CD4-positive, alpha-beta T cell treated with Interleukin-15 for 4 hours (primary cell): ENCODE data around the gene BCL11A.

Experiments used
- DNase-seq: peaks from one replicate; pipeline ENCODE4 v3.0.0-alpha.2; 2020; ENCODE audit warnings: low spot score

BCL11A gene

GRCh38 chr2:60484133-60484645 lies 69.3 kb downstream of the BCL11A start:
- DNase-seq = no peak

GRCh38 chr2:60483401-60483800 lies 70.1 kb downstream of the BCL11A start:
- no peak for DNase-seq

GRCh38 chr2:60482222-60482621 lies 71.2 kb downstream of the BCL11A start:
- DNase-seq = no peak

GRCh38 chr2:60481257-60481656 lies 72.2 kb downstream of the BCL11A start:
- DNase-seq = no peak

GRCh38 chr2:60480089-60480773 lies 73.2 kb downstream of the BCL11A start:
- DNase-seq = no peak

GRCh38 chr2:60479226-60480088 lies 74.0 kb downstream of the BCL11A start:
- DNase-seq = no peak

- no peak for DNase-seq
Measured at GRCh38 chr2:60478660-60479059, 74.8 kb downstream of the BCL11A start.

- no peak for DNase-seq
Measured at GRCh38 chr2:60476206-60476954, 77.1 kb downstream of the BCL11A start.

GRCh38 chr2:60475123-60475830 lies 78.2 kb downstream of the BCL11A start:
- no peak for DNase-seq

GRCh38 chr2:60474301-60474700 lies 79.2 kb downstream of the BCL11A start:
- no peak for DNase-seq

GRCh38 chr2:60473546-60473945 lies 79.9 kb downstream of the BCL11A start:
- DNase-seq = no peak

- no peak for DNase-seq
Measured at GRCh38 chr2:60472663-60473289, 80.7 kb downstream of the BCL11A start.

GRCh38 chr2:60472041-60472440 lies 81.4 kb downstream of the BCL11A start:
- DNase-seq = no peak

GRCh38 chr2:60470340-60470739 lies 83.1 kb downstream of the BCL11A start:
- no peak for DNase-seq

GRCh38 chr2:60469536-60470317 lies 83.7 kb downstream of the BCL11A start:
- DNase-seq = no peak

- DNase-seq = no peak
Measured at GRCh38 chr2:60468382-60469085, 84.9 kb downstream of the BCL11A start.

- no peak for DNase-seq
Measured at GRCh38 chr2:60466161-60466702, 87.2 kb downstream of the BCL11A start.

GRCh38 chr2:60465736-60466135 lies 87.7 kb downstream of the BCL11A start:
- DNase-seq = no peak

GRCh38 chr2:60463249-60463648 lies 90.2 kb downstream of the BCL11A start:
- DNase-seq = no peak
